RPMI7951 (cell line): ENCODE measurements around the gene FIGLA. TPM values are rescaled to one million over a fixed set of nuclear protein-coding genes. Genes with fewer than 3 reads are reported as not detected.

Experiments
- DNase-seq: peaks from one replicate; pipeline ENCODE4 v3.0.0-alpha.2; 2012; ENCODE audit warnings: low read depth
- total RNA-seq: library from RNA; depleted of rRNA; stranded (reverse); fragments of >200 nt; shearing (Covaris generic); gene quantifications from 2 replicates; pipeline ENCODE4 v1.2.3, GENCODE V29; 2014; rRNA removed

The FIGLA gene
- not detected in 2 replicates for total RNA-seq

- DNase-seq: no peak
Observed at GRCh38 chr2:70790136-70790828, at the start of gene FIGLA. Gene FIGLA (minus strand): TSS chr2:70790643. CDS start chr2:70790638, 5 bp downstream.

DNA sequence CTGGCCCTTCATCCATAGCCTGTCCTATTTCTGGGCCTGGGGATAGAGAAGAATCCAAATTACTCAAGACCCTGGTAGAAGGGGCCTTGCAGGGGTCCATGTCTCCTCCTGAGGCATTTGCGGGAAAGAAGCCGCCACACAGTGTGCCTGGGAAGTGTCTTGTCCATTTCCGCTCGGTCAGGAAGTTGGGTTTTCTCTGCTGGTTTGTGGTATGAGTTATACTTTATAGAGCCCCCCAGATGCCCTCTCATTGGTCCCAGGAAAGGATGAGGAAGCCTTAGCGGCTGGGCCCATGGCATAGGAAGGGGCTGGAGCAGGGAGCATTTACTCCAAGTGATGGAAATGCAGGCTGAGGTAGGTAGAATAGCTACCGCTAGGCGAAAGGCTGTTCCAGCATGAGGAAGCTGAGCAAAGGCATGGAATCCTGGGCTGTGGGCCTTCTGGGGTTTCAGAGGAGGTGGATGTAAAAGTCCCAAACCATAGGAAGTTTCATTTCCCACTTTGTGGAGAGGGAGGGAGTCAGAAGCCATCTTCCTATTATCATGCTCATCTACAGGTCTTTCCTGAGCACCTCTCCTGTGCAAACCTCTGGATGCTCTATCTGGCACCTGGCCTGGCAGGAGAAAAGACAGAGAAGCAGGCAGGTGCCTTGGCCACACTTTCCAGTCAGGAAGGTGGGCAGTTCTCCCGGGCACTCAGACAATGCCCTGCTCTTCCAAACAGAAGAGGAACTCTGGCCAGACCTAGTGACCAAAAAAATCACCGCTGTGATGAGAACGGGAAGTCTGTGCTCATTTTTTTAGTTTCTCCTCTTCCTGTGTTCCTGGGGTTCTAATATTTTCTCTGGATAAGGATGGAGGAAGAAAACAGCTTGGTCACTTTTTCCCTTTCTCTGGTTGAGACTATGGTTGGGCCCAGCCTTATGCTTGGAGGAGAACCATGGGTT is 47.8 kb upstream of the FIGLA start:
- no peak for DNase-seq

GRCh38 chr2:70835643-70836042 is 45.2 kb upstream of the FIGLA start, which contains the start of gene CD207:
Gene CD207 (minus strand): TSS chr2:70835816. CDS start chr2:70835776, 40 bp downstream.
- DNase-seq: no peak

- no peak for DNase-seq
Observed at GRCh38 chr2:70834881-70835280, 44.4 kb upstream of the FIGLA start.

GRCh38 chr2:70834106-70834505 is 43.7 kb upstream of the FIGLA start:
- no peak for DNase-seq

- no peak for DNase-seq
Observed at GRCh38 chr2:70833246-70833645, 42.8 kb upstream of the FIGLA start.

GRCh38 chr2:70832386-70832785 is 41.9 kb upstream of the FIGLA start:
- no peak for DNase-seq

DNA sequence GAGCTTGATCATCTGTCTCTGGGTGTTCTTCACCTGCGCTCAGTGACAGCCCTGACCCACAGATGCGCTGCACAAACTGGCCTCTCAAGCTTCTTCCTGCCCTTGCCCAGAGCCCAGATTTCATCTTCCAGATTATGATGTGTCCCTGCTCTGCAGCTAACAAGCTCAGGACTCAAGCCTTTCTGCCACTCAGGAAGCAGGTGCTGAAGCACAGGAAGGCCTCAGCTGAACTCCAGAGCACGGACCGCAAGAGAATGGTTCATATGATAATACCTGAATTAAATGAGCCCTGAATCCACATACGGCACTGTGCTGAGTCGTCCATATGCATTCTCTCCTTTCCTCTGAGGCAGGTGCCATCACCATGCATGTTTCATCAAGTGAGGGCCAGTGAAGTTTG is 41.4 kb upstream of the FIGLA start:
- no peak for DNase-seq

- no peak for DNase-seq
Observed at GRCh38 chr2:70830366-70830765, 39.9 kb upstream of the FIGLA start.

- DNase-seq: no peak
Observed at GRCh38 chr2:70829916-70830315, 39.5 kb upstream of the FIGLA start.

GRCh38 chr2:70828914-70829824 is 38.7 kb upstream of the FIGLA start:
- DNase-seq: no peak

DNA sequence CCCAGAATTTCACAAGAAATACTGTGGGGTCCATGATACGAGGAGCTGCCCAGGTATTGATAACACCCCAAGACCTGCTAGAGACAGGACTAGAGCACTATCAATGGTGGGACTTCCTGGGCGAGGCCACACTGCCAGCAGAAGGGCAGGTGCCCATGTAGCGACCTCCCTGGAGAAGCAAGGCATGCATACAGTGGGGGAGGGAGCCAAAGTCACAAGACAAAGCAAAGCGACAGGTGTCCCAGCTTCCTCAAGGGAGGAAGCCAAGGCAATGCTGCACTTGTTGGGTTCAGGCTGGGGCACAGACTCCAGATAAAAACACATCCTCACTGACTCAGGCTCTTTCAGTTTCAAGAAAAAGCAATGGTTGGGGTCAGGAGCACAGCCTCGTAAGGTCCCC is 37.7 kb upstream of the FIGLA start:
- no peak for DNase-seq

DNA sequence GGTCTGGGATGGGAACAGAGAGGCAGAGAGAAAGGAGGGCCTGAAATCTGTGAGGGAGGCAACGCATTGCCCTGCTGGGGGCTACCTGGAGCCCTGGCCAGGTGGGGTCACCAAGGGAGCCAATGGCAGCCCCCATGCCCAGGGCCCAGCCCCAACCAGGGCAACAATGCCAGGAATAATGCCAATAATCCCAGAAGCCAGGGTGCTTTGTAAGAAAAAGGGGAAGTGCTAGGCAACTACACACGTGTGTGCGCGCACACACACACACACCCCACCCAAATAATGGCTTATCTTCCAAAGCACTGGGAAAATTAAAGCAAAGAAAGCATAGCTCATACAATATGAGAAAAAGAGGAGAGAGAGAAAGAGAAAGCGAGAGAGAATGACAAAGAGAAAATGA is 36.9 kb upstream of the FIGLA start:
- DNase-seq: no peak

- peak; percentile 4 for DNase-seq
Observed at GRCh38 chr2:70826696-70827350, 36.4 kb upstream of the FIGLA start.

DNA sequence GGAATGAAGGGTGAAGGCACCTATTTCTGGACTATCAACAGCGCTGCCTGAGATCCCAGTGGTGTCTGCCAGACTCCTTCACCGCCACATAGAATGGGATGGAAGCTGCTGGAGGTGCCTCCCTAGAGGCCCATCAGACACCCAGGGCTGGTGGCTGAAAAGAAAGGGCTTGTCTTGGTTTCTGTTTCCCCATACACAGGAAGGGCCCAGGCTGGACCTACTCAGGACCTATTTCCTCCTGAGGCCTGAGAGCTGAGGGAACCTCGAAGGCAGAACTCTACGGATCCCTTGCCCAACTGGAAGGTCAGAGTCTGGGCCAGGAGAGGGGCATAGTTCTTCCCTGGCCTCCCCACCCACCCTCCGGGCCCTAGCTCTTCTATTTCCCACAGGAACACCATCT is 32.8 kb upstream of the FIGLA start:
- DNase-seq: no peak

DNA sequence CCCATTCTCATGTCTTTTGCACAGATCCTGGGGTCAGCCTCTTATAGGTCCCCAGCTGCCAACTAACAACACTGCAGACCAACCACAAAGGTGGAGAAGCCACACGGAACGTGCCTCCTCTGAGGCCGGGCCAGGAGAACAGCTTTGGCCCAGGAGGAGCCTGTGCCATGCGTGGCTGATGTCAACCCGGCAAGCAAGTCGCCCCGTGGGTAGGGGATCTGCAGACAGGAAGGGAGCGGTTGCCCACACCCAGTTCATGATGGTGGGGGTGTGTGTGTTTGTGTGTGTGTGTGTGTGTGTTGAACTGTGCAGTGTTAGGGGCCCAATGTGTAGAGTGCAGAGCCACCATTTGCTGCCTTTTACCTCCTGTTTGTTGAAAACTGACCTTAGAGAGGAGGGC is 32.4 kb upstream of the FIGLA start:
- no peak for DNase-seq

DNA sequence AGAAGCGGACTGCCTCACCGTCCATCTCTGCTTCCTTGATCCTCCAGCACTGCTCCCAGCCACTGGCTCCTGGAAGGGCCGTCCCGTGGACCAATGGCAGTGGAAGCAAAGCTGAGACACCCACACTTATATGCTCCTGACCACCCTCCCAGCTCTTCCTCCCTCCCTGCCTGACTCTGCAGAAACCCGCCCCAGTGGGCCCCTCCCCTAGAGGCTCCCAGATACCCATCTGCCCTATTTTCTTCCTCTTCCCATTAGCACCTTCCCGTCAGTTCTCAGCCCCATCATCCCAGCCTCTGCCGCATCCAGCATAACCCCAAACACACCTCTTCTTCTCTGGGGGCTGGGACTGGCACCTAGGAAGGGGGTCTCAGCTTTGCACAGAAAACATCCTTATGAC is 30.1 kb upstream of the FIGLA start, which contains the start of gene CLEC4F:
TSS of gene CLEC4F (minus strand) at position 101 of the 400 bp plus-strand sequence. CDS start at position 25, 76 bp downstream.
- no peak for DNase-seq

DNA sequence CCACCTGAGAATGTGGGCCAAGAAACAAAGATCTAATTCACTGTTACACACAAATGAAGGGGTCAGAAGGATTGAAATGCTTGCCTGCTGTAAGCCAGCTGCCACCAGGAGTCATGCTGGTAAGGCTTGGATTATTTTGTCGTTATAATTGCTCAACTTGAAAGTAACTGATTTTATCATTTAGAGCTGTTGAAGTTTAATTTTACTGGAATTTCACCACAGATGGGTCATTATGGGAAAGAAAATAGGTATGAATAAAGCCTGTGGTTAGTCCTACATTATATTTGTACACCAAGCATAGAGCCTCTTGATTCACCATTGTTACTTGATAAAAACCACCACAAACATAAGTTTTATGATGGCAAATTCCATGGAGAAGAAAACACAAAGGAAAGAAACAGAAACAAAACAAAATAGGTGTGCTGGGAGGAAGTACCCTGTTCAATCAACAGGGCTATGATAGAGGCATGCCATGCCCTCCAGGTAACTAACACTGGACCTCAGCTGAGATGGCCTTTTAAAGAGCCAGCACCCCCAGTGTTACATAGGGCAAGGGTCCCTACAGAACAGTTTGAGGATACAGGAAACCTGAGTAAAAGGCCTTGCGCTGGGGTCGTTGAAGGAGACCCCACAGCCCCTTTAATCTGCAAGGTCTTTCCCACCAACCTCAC is 27.0 kb upstream of the FIGLA start:
- DNase-seq: no peak

GRCh38 chr2:70816726-70817125 is 26.3 kb upstream of the FIGLA start:
- DNase-seq: no peak
